Panc1 (cell line): ENCODE data around the gene TSPAN5. TPM values are rescaled to one million over a fixed set of nuclear protein-coding genes. Genes with fewer than 3 reads are reported as not detected.

ENCODE experiments used
- ATAC-seq: fragments of 200-7000 bp; cut with Tn5 transposase; 2 replicates; pipeline ENCODE4 v1.9.1; 2020; ENCODE audit warnings: mild to moderate bottlenecking, moderate library complexity
- BruUV-seq: library from RNA; stranded (reverse); fragments of 400-500 nt; replicated peaks from 2 replicates; lab custom pipeline; 2021; lab: Mats Ljungman, UMichigan
- CTCF ChIA-PET: fragments of 300-600 bp; sonication (Branson Sonifier 250); formaldehyde crosslinking; loops from one replicate; lab custom pipeline; 2022; ENCODE audit warnings: antibody characterized with exemption; lab: Charles Lee
- POLR2A ChIA-PET: fragments of 300-600 bp; sonication (Branson Sonifier 250); formaldehyde crosslinking; loops from one replicate; lab custom pipeline; 2022; ENCODE audit warnings: antibody characterized with exemption; lab: Charles Lee
- DNase-seq: peaks from one replicate; pipeline ENCODE4 v3.0.0-alpha.2; 2010; ENCODE audit warnings: low read depth, low spot score
- H3K27ac ChIP-seq: 2 replicates; pipeline ENCODE4 v1.5.1; 2011; ENCODE audit warnings: mild to moderate bottlenecking, low read length, inconsistent platforms
- H3K27me3 ChIP-seq: fragments of 200-500 bp; sonication (Bioruptor generic); 2 replicates; pipeline ENCODE4 v1.6.0; 2014; ENCODE audit warnings: low read length, inconsistent platforms; ENCODE audit not compliant: control insufficient read depth, insufficient read depth
- H3K36me3 ChIP-seq: fragments of 200-500 bp; sonication (Bioruptor generic); 2 replicates; pipeline ENCODE4 v1.5.1; 2014; ENCODE audit warnings: inconsistent platforms, mild to moderate bottlenecking, low read length, moderate library complexity; ENCODE audit not compliant: control insufficient read depth, insufficient read depth
- H3K4me1 ChIP-seq: 2 replicates; pipeline ENCODE4 v1.5.1; 2011; ENCODE audit warnings: inconsistent platforms, mild to moderate bottlenecking, low read length, moderate library complexity; ENCODE audit not compliant: control insufficient read depth, insufficient read depth
- H3K4me3 ChIP-seq, 2 experiments: 2 replicates each; pipeline ENCODE4 v1.5.1; 2011 to 2012; ENCODE audit warnings: low read depth in 2 of 2, low read length in 2 of 2, mild to moderate bottlenecking in 2 of 2, inconsistent platforms in 1 of 2, moderate library complexity in 1 of 2
- H3K9me3 ChIP-seq: fragments of 200-500 bp; sonication (Bioruptor generic); 2 replicates; pipeline ENCODE4 v1.5.1; 2014; ENCODE audit warnings: low read depth, mild to moderate bottlenecking, inconsistent platforms, low read length, moderate library complexity; ENCODE audit not compliant: control insufficient read depth, insufficient read depth
- CTCF ChIP-seq: fragments of 450-650 bp; IDR thresholded peaks from 2 replicates; pipeline ENCODE4 v1.5.1; 2017; ENCODE audit warnings: mild to moderate bottlenecking
- POLR2AphosphoS5 ChIP-seq: IDR thresholded peaks from 2 replicates; pipeline ENCODE4 v1.6.1; 2012; ENCODE audit warnings: mild to moderate bottlenecking, low read depth, low read length, moderate library complexity
- REST ChIP-seq, 2 experiments: IDR thresholded peaks; 2 replicates each; pipeline ENCODE4 v1.6.1; 2011 to 2012; ENCODE audit warnings: low read depth in 2 of 2, control low read depth in 1 of 2, low read length in 1 of 2, mild to moderate bottlenecking in 1 of 2, moderate library complexity in 1 of 2; ENCODE audit not compliant: insufficient read depth in 1 of 2
- SIN3A ChIP-seq: IDR thresholded peaks from 2 replicates; pipeline ENCODE4 v1.6.1; 2012; ENCODE audit warnings: low read depth, mild to moderate bottlenecking, low read length, moderate library complexity, borderline replicate concordance; ENCODE audit not compliant: insufficient read depth
- TCF7L2 ChIP-seq: IDR thresholded peaks from 2 replicates; pipeline ENCODE4 v1.6.1; 2011; ENCODE audit warnings: mild to moderate bottlenecking, low read depth, low read length, inconsistent platforms
- in situ Hi-C: cut with HindIII; loops from 2 replicates; pipeline ENCODE4 v1.10.0; 2016; ENCODE audit warnings: low sequenced_read_pairs, low pct_unique_long_range_greater_than_20kb
- intact Hi-C: fragments of 100-400 bp; cut with micrococcal nuclease; formaldehyde crosslinking; loops from one replicate; pipeline ENCODE4 v1.10.0; 2022; ENCODE audit not compliant: unreplicated experiment
- total RNA-seq: library from RNA; stranded (reverse); gene quantifications from one replicate; pipeline ENCODE4 v1.2.1, GENCODE V29; 2021; ENCODE audit not compliant: unreplicated experiment

Gene TSPAN5
- total RNA-seq, 1 experiment from 2014 or later: 61.9 TPM

GRCh38 chr4:98474408-98474844 lies 184.0 kb downstream of the TSPAN5 start:
- intact Hi-C loops: no loop called here
- Histone ChIP-seq H3K4me1 (no peaks in the 10 kb centered on the region), H3K36me3 (peaks cover 3% of the 10 kb centered on the region), H3K9me3 (no peaks in the 10 kb centered on the region), H3K27me3 (no peaks in the 10 kb centered on the region), H3K27ac (no peak overlapping the region), H3K4me3 (no peak overlapping the region)
- in situ Hi-C loops: no loop called here
- CTCF ChIA-PET: no interaction called here
- BruUV-seq: no TSS peak
- POLR2A ChIA-PET: no interaction called here
- no peak for ATAC-seq
- no peak for DNase-seq
- TF ChIP-seq TCF7L2 (no peak), CTCF (no peak), POLR2AphosphoS5 (no peak), SIN3A (no peak), REST (IDR thresholded peaks at IDR 0.05; ENCODE audit: insufficient read depth in 1 of 2, low read depth in 2 of 2, low read length in 1 of 2) (no peak)

- ATAC-seq (no peak), DNase-seq (no peak)
- in situ Hi-C loops: no loop called here
- no peak overlapping the region for H3K4me3 ChIP-seq
- BruUV-seq: no TSS peak
- ChIA-PET POLR2A (no interaction called here), CTCF (no interaction called here)
- intact Hi-C loops: no loop called here
- peaks cover under 1% of the 10 kb centered on the region; the same call in 1 of the 2 replicates for H3K4me1 ChIP-seq
- H3K36me3 ChIP-seq: peaks cover 3% of the 10 kb centered on the region
- H3K9me3 ChIP-seq: no peaks in the 10 kb centered on the region
- H3K27ac ChIP-seq: no peak overlapping the region
- TF ChIP-seq CTCF: no peak
- no peak for TF ChIP-seq SIN3A
- TF ChIP-seq REST (IDR thresholded peaks at IDR 0.05; ENCODE audit: insufficient read depth in 1 of 2, low read depth in 2 of 2, low read length in 1 of 2): no peak
- TF ChIP-seq POLR2AphosphoS5: no peak
- TF ChIP-seq TCF7L2: no peak
- H3K27me3 ChIP-seq: no peaks in the 10 kb centered on the region
Measured at GRCh38 chr4:98473046-98473445, 185.4 kb downstream of the TSPAN5 start.
